T-helper 2 cell treated with Interferon-gamma antibody and Interleukin-4, amounts not matched to agents 5 μg/mL and 100 μg/mL, for 36 hours (primary cell): ENCODE data around the gene SNED1.
A peak's percentile ranks its signal among the peaks of the same experiment; 100 is the strongest.

Experiments used
- DNase-seq: peaks from one replicate; pipeline ENCODE4 v3.0.0; 2021; ENCODE audit warnings: low spot score
- H3K27ac Mint-ChIP-seq: one replicate; pipeline ENCODE4 v1.8.0; 2021; ENCODE audit warnings: mild to moderate bottlenecking, mixed read lengths
- H3K27me3 Mint-ChIP-seq: one replicate; pipeline ENCODE4 v1.8.0; 2021; ENCODE audit warnings: low read depth, mixed read lengths
- H3K36me3 Mint-ChIP-seq: one replicate; pipeline ENCODE4 v1.8.0; 2021; ENCODE audit warnings: low read depth, mixed read lengths
- H3K4me1 Mint-ChIP-seq: one replicate; pipeline ENCODE4 v1.8.0; 2021; ENCODE audit warnings: low read depth, mixed read lengths
- H3K4me3 Mint-ChIP-seq: one replicate; pipeline ENCODE4 v1.8.0; 2022; ENCODE audit warnings: mild to moderate bottlenecking, moderate library complexity, mixed read lengths
- H3K9me3 Mint-ChIP-seq: one replicate; pipeline ENCODE4 v1.8.0; 2021; ENCODE audit warnings: mixed read lengths

SNED1 gene

DNA sequence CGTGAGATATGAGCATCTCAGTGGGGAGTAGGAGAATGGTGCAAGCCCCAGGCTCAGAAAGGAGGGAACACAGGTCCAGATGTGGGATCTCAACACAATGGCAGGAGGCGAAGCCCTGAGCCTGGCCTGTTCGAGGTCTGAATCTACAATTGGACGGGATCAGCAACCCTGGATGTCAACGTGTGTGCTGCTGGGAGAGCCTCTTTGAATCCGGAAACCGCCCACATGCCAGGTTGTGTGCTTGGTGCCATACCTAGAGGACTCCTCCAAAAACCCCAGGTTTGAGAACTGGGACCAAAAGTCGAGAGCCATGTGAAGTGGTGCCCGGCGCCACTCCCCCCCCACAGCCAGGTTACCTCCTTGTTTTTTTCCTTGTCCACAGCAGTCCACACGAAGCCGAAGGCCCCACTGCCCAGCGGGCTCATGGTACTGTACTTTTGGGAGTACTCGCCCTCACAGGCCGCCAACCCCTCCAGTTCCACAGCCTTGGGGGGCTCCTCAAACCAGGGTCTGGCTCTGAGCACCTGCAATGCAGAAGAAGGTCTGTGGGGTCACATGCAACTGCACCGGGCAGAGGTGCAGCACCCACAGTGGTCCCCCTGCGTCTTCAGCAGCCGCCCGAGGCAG, 124.1 kb downstream of the SNED1 start:
- DNase-seq, result no peak
- H3K4me3 Mint-ChIP-seq, result no peak overlapping the region
- H3K9me3 Mint-ChIP-seq, result no peaks in the 10 kb centered on the region
- no peaks in the 10 kb centered on the region for H3K27me3 Mint-ChIP-seq
- H3K4me1 Mint-ChIP-seq, result peaks cover 3% of the 10 kb centered on the region
- no peak overlapping the region for H3K27ac Mint-ChIP-seq
- peaks cover 25% of the 10 kb centered on the region for H3K36me3 Mint-ChIP-seq

DNA sequence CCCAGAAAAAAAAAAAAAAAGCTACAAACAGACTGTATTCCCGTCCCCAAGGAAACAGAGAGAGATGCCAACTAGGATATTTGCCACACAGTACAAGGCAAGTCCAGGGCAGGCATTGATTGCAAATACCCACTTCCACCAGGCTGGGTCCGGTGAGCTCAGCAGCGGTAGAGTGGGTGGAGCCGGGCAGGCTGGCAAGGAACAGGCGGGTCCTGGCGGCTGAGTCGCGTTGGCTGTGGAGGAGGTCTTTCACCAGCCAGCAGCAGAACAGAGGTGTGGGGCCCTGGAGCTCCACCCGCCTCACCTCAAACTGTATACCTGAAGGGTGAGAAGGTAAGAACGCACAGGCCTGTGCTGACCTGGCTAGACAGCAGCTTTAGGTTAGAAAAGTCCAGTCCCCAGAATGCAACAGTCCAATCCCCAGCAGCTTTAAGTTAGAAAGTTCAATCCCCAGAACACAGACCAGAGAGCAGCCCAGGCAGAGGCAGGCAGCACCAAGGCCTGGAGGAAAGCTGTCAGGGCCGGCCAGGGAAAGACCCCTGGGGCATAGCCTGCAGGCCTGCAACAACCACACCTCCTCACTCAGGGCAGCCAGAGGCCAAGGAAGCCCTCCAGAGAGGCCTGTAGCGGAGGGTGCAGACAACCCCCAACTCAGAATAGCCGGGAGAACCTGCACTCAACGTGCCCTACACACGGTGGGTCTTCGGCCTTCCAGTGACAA, 125.6 kb downstream of the SNED1 start:
- Mint-ChIP-seq H3K9me3 (no peaks in the 10 kb centered on the region), H3K27me3 (no peaks in the 10 kb centered on the region), H3K36me3 (peaks cover 29% of the 10 kb centered on the region), H3K4me1 (peaks cover 11% of the 10 kb centered on the region), H3K4me3 (no peak overlapping the region), H3K27ac (no peak overlapping the region)
- no peak for DNase-seq

DNA sequence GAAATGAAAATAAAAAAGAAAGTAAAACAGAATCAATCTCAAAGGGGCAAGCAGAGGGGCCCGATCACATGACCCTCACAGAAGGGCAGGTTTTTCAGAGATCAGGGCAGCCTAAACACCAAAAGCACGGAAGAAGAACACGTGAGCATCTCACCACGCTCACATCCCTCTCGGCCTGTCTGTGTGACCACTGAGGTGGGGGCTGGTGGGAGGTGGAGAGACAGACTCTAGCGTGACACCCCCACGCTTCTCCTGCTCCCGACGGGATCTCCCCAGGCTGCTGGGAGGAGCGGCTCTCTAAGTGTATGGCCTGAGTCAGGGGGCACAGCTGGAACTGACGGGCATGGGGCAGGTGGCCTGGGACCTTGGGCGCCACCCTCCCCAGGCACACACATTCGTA, 127.2 kb downstream of the SNED1 start:
- peaks cover 11% of the 10 kb centered on the region for H3K4me1 Mint-ChIP-seq
- no peak for DNase-seq
- peaks cover 25% of the 10 kb centered on the region for H3K36me3 Mint-ChIP-seq
- H3K27me3 Mint-ChIP-seq, result no peaks in the 10 kb centered on the region
- H3K9me3 Mint-ChIP-seq, result no peaks in the 10 kb centered on the region
- no peak overlapping the region for H3K27ac Mint-ChIP-seq
- H3K4me3 Mint-ChIP-seq, result no peak overlapping the region

DNA sequence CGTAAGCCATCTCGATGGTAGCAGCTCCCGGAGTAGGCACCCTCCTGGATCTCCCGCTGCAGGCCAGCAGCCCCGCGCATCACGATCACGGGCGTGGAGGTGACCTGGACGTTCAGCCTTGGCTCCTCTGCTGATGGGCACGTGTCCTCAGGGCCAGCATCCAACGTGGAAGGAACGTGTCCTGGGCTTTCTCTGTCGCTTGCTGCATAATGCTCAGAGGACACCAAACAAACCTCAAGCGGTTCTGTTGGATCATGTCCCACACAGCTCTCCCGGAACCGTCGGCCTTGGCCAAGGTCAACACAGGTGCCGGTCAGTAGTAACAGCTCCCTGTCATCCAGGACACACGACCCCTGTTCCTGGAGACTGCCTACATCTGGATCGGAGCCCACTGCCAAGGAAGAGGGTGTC, 127.8 kb downstream of the SNED1 start:
- no peaks in the 10 kb centered on the region for H3K27me3 Mint-ChIP-seq
- peaks cover 22% of the 10 kb centered on the region for H3K36me3 Mint-ChIP-seq
- H3K9me3 Mint-ChIP-seq, result no peaks in the 10 kb centered on the region
- H3K27ac Mint-ChIP-seq, result no peak overlapping the region
- H3K4me3 Mint-ChIP-seq, result no peak overlapping the region
- no peak for DNase-seq
- H3K4me1 Mint-ChIP-seq, result peaks cover 11% of the 10 kb centered on the region

DNA sequence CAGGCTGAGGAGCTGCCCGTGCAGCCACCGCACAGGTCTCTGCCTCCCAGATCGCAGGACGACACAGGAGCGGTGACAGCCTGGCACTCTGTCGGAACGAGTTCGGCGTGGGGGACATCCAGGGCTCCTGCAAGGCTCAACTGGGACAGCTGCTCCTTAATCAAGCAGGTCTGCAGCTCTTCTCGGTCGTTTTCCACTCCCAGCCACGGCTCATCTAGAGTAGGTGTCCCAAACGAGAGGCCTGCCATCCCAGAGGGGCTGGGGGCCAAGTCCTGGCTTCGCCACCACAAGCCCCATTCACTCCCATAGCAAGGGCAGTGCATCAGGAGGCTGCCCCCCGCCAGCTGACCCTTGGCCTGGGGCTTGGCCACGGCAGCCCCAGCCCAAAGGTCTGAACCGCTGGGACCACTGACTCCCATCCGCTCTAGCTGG, 128.4 kb downstream of the SNED1 start:
- Mint-ChIP-seq H3K4me3 (no peak overlapping the region), H3K4me1 (peaks cover 11% of the 10 kb centered on the region), H3K9me3 (no peaks in the 10 kb centered on the region), H3K27ac (no peak overlapping the region), H3K27me3 (no peaks in the 10 kb centered on the region), H3K36me3 (peaks cover 16% of the 10 kb centered on the region)
- DNase-seq, result no peak

DNA sequence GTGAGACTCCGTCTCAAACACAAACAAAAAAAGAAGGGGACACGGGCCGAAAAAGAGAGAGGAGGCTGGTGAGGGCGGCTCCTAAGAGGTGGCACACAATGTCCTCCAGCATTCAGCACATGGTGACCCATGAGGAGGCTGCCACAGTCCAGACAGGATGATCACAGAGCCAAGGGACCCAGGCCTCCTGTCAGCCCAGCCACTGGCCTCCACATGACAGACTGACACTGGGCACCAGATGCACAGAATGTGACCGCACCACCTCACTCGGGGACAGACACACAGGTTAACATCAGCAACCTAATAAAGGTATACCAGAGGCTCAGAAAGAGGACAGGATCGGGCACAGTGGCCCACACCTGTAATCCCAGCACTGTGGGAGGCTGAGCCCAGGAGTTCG, 129.8 kb downstream of the SNED1 start:
- DNase-seq, result no peak
- Mint-ChIP-seq H3K27me3 (no peaks in the 10 kb centered on the region), H3K36me3 (peaks cover 21% of the 10 kb centered on the region), H3K27ac (peak overlapping the region; percentile 57), H3K4me3 (no peak overlapping the region), H3K9me3 (no peaks in the 10 kb centered on the region), H3K4me1 (peaks cover 11% of the 10 kb centered on the region)

DNA sequence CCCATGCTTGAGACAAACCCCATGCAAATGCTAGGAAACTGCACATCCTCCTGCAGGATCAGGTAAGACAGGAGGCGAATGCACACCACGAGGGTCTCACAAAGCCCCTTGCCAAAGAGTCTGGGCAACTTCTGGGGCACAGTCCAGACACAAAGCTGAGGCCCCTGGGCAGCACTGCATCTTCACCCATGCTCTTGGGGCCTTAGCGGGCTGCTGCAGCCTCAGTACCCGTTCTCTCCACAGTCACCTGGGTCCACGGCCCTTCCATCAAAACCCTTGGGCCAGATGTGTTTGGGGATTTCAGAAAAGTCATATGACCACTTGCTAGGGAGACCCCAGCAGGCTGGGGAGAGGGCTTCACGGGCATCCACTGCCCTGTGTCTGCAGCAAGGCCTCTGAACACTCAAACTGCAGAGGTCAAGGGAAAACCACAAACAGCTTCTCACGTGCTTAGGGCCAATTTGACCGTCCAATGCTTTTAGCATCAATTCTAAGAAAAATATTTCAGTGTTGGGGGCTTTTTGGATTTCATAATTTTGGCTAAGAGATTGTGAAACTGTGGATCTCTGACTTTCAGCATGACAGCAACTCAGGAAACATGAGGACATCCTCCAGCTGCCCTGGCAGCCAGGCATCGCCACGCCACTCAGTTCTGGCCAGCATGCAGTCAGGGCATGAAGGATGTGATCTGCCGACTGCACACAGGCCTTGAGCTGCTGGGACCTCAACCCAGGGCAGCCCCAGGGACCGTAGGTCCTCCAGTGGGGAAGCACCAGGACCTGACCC, 130.9 kb downstream of the SNED1 start:
- peaks cover 11% of the 10 kb centered on the region for H3K4me1 Mint-ChIP-seq
- H3K4me3 Mint-ChIP-seq, result no peak overlapping the region
- no peaks in the 10 kb centered on the region for H3K27me3 Mint-ChIP-seq
- no peak overlapping the region for H3K27ac Mint-ChIP-seq
- peaks cover 18% of the 10 kb centered on the region for H3K36me3 Mint-ChIP-seq
- DNase-seq, result no peak
- H3K9me3 Mint-ChIP-seq, result no peaks in the 10 kb centered on the region

DNA sequence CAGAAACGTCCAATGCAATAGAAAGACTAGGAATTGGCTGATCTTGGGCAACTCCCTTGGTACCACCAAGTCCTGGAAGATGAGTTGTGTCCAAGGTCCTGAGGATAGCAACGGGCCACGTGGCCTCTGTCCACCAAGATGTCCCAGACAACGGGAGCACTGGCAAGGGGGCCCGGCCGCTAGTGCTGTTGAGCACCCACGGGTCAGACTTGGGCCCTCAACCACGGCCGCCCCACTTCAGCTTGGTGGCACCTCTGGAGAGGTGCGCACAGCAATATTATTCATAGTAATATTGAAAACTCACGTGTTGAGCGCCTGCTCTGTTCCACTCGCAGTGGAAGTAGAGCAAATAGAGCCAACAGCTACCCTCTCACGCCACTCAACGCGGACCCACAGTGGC, 131.9 kb downstream of the SNED1 start:
- Mint-ChIP-seq H3K27ac (no peak overlapping the region), H3K27me3 (no peaks in the 10 kb centered on the region), H3K4me1 (peaks cover 11% of the 10 kb centered on the region), H3K9me3 (no peaks in the 10 kb centered on the region), H3K4me3 (no peak overlapping the region), H3K36me3 (peaks cover 18% of the 10 kb centered on the region)
- no peak for DNase-seq

DNA sequence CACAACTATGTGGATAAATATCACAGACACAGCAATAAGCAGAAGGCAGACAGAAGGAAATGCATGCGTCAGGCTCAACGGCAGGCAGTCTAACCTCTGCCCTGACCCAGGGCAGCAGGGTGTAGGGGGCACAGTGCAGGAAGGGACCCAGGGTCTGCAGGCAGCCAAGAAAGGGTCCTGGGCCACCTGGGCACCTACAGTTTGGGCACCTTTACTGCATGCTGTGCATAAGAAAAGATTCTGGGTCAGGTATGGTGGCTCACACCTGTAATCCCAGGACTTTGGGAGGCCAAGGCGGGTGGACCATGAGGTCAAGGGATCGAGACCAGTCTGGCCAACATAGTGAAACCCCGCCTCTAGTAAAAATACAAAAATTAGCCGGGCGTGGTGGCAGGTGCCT, 133.1 kb downstream of the SNED1 start:
- no peak overlapping the region for H3K27ac Mint-ChIP-seq
- no peaks in the 10 kb centered on the region for H3K27me3 Mint-ChIP-seq
- H3K4me3 Mint-ChIP-seq, result no peak overlapping the region
- DNase-seq, result no peak
- peaks cover 11% of the 10 kb centered on the region for H3K4me1 Mint-ChIP-seq
- H3K9me3 Mint-ChIP-seq, result no peaks in the 10 kb centered on the region
- peaks cover 18% of the 10 kb centered on the region for H3K36me3 Mint-ChIP-seq

DNA sequence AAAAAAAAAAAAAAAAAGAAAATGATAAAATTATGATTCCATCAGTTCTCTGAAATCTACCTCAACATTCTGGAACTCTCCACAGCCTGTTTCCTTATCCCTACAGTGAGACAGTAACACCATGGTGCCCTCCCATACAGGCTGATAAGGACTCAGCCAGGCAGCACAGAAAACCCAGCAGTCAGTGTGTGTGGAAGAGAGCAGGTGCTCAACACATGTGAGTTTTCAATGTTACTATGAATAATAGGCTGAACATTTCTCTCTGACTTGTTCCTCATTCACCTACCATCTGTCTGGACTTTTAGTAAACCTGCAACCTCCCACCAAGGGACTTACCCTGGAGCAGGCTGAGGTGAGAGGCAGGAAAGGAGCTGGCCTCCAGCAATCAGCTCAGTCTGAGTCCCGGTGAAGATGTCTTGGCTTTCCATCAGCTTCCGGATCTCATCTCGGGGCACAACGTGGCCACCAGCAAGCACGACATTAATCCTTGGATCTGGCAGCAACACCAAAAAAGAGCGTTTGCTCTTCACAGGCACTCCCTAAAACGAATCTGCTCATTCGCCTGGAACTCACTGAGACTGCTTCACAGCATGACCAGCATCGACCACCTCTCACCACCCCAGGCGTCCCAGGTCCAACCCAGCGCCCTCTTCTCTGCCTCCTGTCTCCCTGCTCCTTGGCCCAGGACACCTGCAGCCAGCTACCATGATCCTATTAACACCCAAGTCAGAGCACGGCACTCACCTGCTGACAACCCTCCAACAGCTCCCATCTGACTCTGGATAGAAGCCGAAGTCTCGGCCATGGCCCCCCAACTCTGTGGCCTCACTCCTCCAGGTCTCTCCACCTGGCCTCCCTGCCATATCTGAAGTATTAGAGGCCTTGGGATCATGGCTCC, 134.4 kb downstream of the SNED1 start:
- DNase-seq, result no peak
- Mint-ChIP-seq H3K36me3 (peaks cover 19% of the 10 kb centered on the region), H3K4me3 (no peak overlapping the region), H3K9me3 (no peaks in the 10 kb centered on the region), H3K27me3 (no peaks in the 10 kb centered on the region), H3K27ac (no peak overlapping the region), H3K4me1 (peaks cover 5% of the 10 kb centered on the region)

DNA sequence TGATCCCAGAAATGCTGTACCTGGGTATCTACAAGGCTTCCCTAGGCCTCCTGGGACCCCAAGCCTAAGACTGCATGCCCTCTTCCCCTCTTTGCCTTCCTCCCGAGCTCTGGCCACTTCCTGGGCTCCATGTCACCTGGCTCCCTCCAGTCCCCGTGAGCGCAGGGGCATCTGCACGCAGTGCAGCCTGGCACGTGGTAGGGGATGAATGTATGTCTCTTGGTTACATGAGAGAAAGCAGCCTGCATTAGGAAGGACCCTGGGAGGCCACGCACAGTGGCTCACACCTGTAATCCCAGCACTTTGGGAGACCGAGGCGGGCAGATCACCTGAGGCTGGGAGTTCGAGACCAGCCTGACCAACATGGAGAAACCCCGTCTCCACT, 135.0 kb downstream of the SNED1 start:
- H3K9me3 Mint-ChIP-seq, result no peaks in the 10 kb centered on the region
- peaks cover 19% of the 10 kb centered on the region for H3K36me3 Mint-ChIP-seq
- H3K4me1 Mint-ChIP-seq, result no peaks in the 10 kb centered on the region
- no peaks in the 10 kb centered on the region for H3K27me3 Mint-ChIP-seq
- H3K4me3 Mint-ChIP-seq, result no peak overlapping the region
- no peak for DNase-seq
- no peak overlapping the region for H3K27ac Mint-ChIP-seq

DNA sequence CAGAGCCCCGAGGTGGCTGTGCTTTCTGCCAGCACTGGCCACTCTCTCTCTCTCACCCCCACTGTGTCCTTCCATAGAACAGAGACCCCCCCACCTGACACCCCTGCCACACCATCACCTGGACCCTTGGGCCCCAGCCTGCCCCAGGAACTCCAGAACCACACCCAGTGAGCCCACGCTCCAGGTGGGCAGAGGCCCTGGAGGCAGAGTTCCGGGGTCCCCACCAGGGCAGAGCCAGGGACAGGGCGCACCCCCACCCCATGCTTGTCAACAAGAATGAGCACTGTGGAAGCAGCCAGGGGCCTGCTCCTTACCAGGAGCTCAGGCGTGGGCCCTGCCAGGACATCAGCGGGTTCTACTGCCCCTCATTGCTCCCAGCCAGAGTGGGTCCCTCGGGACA, 136.3 kb downstream of the SNED1 start:
- H3K4me1 Mint-ChIP-seq, result no peaks in the 10 kb centered on the region
- no peaks in the 10 kb centered on the region for H3K9me3 Mint-ChIP-seq
- H3K27ac Mint-ChIP-seq, result no peak overlapping the region
- no peaks in the 10 kb centered on the region for H3K27me3 Mint-ChIP-seq
- no peak overlapping the region for H3K4me3 Mint-ChIP-seq
- H3K36me3 Mint-ChIP-seq, result peaks cover 17% of the 10 kb centered on the region
- no peak for DNase-seq

DNA sequence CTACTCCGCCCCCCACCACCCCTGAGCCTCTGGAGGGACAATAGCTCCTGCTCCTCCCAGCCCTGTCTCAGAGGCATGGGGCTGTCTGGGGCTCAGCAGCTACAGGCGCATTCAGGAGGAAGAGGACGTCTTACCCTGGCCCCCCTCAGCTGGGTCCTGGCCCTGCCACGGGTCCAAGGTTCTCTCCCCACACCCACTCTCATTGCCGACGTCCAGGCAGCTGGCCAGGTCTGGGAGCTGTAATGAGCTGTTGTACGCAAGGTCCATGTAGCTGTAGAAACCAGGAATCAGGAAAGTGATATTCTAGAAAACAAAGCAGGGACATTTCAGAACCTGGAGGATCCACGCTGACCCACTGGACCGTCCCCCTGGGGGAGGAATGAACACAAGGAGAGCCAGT, 137.3 kb downstream of the SNED1 start:
- H3K27ac Mint-ChIP-seq, result no peak overlapping the region
- DNase-seq, result no peak
- no peaks in the 10 kb centered on the region for H3K9me3 Mint-ChIP-seq
- H3K36me3 Mint-ChIP-seq, result peaks cover 13% of the 10 kb centered on the region
- H3K4me3 Mint-ChIP-seq, result no peak overlapping the region
- H3K4me1 Mint-ChIP-seq, result no peaks in the 10 kb centered on the region
- no peaks in the 10 kb centered on the region for H3K27me3 Mint-ChIP-seq
